Stimulated activated CD8-positive, alpha-beta memory T cell treated with anti-CD3 and anti-CD28 coated beads, Interleukin-7, amount 100 ng/mL, for 48 hours (primary cell): ENCODE data around the gene MYO5A.
"Not testable (repeated sequence)": the region's sequence is repeated elsewhere in the genome, so short reads cannot be mapped to it uniquely, and the experiment has no call there.

Source experiments
- DNase-seq, 2 donors: peaks; one replicate each; pipeline ENCODE4 v3.0.0-alpha.2; 2020; ENCODE audit warnings: low read depth in 1 of 2; ENCODE audit errors: extremely low read depth in 1 of 2

MYO5A gene

GRCh38 chr15:52528564-52529340 is at the start of gene MYO5A:
MYO5A (minus strand) TSS chr15:52528880; CDS start chr15:52528806, 74 bp downstream.
- DNase-seq: peak; percentile 56 to 65

DNA sequence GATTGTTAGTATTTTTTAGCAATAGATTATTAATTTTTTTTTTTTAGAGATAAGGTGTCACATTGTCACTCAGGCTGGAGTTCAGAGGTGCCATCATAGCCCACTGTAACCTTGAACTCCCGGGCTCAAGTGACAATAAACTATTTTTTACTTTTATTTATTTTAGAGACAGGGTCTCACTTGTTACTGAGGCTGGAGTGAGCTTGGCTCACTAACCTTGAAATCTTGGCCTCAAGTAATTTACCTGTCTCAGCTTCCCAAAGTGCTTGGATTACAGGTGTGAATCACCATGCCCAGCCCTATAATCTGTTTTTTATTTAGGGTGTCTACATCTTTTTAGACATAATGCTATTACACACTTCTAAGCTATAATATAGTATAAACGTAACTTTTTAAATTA is 48.0 kb upstream of the MYO5A start:
- no peak for DNase-seq

DNA sequence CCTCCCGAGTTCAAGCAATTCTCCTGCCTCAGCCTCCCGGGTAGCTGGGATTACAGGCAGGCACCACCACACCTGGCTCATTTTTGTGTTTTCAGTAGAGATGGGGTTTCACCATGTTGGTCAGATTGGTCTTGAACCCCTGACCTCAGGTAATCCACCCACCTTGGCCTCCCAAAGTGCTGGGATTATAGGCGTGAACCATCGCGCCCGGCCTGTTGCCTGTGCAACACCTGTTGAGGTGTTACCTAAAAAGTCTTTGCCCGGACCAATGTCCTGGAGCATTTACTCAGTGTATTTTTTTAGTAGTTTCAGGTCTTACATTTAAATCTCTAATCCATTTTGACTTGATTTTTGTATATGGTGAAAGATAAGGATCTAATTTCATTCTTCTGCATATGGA is 46.9 kb upstream of the MYO5A start:
- not testable (repeated sequence) for DNase-seq

DNA sequence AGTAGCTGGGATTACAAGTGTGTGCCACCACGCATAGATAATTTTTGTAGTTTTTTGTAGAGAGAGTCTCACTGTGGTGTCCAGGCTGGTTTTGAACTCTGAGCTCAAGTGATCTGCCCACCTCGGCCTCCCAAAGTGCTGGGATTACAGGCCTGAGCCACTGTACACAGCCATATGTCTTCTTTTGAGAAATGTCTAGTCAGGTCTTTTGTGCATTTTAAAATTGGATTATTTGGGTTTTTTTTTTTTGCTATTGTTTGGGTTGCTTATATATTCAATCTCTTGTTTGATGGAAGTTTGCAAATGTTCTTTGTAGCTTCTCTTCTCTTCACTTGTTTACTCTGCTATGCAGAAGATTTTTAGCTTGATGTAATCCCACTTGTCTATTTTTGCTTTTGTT is 46.4 kb upstream of the MYO5A start:
- no peak for DNase-seq

- not testable (repeated sequence) for DNase-seq
These were observed 45.9 kb upstream of the MYO5A start for GRCh38 chr15:52574623-52575022.

DNA sequence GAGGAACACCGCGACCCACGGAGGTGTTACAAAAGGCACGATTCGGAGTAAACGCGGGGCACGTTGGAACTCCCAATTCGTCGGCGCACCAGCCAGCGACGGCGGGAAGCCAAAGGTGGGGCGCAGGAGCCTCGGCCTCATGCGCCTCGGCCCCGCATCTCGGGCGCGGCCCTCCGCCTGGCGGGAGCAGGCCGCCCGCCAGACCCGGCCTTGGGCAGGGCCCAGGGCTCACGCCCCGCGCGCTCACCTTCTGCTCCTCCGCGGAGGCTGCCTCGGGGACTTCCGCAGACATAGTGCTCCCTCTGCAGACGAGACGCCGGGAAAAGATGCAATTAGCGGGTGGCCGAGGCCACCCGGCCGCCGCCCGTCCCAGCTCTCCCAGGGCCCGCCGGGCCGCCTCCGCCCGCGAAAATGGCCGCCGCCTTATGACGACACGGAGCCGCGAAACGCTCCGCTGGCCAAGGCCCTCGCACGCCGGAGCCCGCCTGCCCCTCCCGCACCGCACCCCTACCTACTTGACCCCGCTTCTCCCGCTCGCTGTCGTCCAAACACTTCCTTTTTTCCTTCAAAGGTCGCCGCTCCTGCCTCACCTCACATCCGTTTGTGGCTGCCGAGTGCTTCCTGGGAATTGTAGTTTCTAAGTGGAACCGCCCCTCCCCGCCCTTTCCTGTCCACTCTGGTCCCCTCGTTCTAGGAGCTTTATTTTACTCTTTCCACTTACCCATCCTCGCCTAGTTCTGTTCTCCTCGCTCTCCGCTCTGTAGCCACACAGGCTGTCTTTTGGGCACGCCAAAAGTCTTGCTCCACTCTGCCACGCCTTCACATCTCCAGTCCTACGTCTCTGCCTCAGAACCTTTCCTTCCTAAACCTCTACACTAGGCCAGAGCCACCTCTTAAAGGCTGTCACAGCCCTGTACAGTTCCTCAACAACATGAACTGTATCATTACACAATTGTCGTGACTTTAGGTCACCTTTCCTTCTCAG is 40.2 kb upstream of the MYO5A start, which contains the start of gene ARPP19:
Gene ARPP19 (minus strand): TSS at position 430 of the 985 bp plus-strand sequence. CDS start 138 bp downstream, at position 292.
- DNase-seq: peak; percentile 59 to 79

DNA sequence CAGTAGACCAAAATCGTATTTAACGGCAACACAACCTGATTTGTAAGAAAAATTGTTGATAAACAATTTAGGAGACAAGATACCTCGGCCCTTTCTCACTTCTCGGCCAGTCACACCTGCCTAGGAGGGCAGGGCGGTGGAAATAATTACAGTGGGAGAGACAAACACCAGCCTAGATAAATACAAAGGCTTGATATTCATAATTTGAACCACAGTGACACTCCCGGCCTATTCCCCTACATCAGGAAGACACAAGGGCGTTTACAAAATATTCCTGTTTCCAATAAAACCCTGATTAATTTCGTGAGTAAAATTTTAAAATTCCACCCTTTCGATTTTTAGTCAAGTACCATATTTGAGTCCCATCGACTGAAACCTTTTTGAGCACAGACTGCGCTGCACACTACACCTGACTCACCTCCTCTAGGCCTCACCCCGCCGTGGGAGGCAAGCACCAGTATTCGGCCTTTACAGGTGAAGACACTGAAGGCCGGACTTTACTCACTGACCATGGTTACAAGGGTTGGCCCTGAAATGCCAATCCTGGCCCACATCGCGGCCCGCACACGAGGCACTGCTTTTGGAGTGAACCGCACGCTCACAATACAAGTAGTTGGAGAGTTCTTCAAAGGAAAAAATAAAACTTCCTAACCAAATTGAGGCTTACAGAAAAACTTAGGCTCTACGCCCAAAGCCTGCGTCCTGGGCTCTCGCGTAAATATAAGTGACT is 39.4 kb upstream of the MYO5A start:
- DNase-seq: peak in 1 of 2 donors; percentile 39

- DNase-seq: no peak
These were observed 38.2 kb upstream of the MYO5A start for GRCh38 chr15:52566889-52567288.

- DNase-seq: not testable (repeated sequence)
These were observed 37.0 kb upstream of the MYO5A start for GRCh38 chr15:52565417-52566358.

DNA sequence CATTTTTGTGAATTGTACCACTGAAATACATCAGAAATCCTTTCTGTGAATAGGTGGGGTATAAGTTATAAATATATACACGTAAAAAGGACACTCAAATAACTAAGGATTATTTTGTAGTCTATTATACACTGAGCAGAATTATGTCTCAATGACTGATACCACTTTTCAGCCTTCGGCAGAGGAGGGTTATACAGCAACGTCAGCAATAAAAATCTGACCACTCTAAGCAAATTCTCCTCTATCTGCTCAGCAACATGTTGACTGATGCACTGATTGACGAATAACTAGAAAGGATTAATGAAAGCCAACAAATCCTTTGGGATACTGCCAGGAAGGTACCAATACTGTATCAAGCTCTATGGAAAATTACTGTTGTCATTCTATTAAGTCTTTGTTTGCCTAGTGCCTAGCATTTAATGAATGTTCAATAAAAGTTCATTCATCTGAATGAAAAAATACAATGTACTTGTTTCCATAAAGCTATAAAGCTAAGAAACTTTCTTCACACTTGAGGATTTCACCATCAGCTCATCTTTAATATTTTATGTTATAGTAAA is 34.9 kb upstream of the MYO5A start:
- DNase-seq: no peak

- peak in 1 of 2 donors; percentile 72 for DNase-seq
These were observed 30.9 kb upstream of the MYO5A start for GRCh38 chr15:52559575-52559974.

- DNase-seq: no peak
These were observed 30.3 kb upstream of the MYO5A start for GRCh38 chr15:52559022-52559421.

GRCh38 chr15:52558196-52558595 is 29.5 kb upstream of the MYO5A start:
- peak; percentile 26 to 68 for DNase-seq

DNA sequence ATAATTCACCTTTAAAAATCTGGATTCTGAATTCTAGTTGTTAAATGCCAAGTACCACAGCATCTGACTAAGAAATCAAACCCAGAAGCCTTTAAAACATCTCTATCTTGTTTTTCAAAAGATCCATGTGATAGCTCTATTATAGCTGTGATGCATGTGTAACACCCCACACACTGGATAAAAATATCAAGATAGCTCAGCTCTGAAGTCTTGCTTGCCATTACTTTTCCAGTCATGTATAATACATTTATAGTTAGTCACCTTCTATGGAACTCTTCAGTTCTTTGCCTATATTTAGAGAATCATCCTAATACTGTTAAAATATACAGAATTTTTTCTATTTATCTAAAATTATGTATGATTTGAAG is 28.6 kb upstream of the MYO5A start:
- DNase-seq: no peak

DNA sequence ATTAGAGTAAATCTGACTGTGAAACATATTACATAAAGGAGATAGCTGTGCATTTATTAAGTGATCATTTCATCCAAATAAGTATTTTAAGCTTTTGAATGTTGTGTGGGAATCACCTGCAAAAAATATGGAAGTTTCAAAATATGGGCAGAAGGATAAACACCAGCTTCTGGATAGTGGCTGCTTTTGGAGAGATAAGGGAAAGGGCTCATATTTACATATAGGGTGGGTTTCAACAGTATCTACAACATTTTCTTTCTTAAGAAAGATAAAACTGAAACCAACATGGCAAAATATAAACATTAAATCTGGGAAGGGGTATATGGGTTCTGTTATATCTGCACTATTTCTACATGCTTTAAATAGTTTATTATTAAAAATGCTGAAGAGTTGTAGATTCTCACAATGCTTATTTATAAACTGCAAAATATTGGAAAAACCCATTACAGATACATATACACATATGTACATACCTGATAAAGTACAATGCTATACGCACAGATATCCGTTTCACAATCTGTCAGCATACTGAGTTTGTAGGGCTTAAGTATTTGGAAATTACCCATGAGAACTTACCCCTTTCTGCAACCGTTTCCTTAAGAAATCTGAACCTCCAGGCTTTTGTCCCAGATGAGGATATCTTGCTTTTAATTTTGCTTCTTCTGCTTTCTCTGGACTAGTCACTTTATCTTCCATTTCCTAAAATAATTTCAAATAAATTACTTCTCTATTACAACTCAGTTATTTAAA is 28.0 kb upstream of the MYO5A start:
- DNase-seq: no peak

GRCh38 chr15:52552303-52552702 is 23.6 kb upstream of the MYO5A start:
- no peak for DNase-seq

DNA sequence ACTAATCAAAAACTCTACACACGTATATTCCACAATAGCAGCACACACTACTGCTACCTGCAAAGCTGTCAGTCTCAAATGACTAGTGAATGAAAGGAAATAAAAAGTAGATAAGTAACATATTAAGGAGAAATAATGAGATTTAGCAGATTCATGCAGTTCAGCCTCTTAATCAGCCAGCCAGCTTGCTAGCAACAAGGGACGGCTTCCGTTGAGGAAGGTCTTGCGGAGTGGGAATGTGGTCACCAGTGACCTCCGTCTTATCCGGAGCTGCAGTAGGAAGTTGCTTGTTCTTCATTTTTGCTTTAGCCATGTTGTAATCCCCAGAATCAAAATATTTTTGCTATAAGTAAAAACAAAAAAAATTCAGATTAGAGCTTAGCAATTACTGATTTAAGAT is 23.1 kb upstream of the MYO5A start:
- no peak for DNase-seq

- DNase-seq: not testable (repeated sequence)
These were observed 22.5 kb upstream of the MYO5A start for GRCh38 chr15:52551186-52551585.
